Measurements from ENCODE around the gene VGLL4. TPM values are rescaled to one million over a fixed set of nuclear protein-coding genes. Genes with fewer than 3 reads are reported as not detected.

The VGLL4 gene
- total RNA-seq, 4 donors from 2014 or later = 79.3 to 144 (median 143) TPM

DNA sequence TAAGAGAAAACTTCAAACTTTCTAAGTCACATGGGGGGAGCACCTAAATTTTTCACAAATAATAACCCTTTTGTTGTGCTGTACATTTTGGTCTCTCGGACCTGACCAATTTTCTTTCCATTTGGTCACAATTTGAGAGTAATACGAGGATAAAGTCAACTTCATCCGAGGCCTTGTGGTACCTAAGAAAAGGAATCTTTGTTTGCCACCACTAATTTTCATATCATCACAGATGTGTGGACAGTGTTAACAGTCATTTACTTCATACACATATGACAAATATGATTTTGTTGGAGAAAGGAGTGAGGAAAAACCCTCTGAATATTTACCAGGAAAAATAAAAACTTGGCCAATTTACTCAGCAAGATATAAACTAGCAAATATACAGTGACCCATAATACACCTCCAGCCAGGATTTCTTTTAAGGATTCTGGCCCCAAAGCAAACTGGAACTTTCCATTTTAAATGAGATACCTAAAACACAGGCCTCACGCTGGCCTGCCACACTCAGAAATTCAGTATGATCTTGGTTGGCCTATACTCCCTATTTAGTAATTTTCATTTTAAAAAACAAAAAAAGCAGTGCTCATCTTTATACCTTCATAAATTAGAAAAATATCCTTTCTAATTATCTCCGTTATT lies 40.7 kb downstream of the VGLL4 start:
- intact Hi-C loops (cut with DNase I; ENCODE audit: low total_unique reads) = no loop called here
- TF ChIP-seq CTCF (IDR thresholded peaks at IDR 0.05) (no peak), POLR2A (IDR thresholded peaks at IDR 0.05) (no peak)
- H3K4me3 ChIP-seq = no peak overlapping the region
- peaks cover 26 to 32% of the 10 kb centered on the region in 2 donors for H3K4me1 ChIP-seq
- no peaks in the 10 kb centered on the region for H3K36me3 ChIP-seq
- no peak for DNase-seq
- H3K27me3 ChIP-seq = no peaks in the 10 kb centered on the region
- H3K9me3 ChIP-seq = no peaks in the 10 kb centered on the region
- H3K27ac ChIP-seq = peak overlapping the region; percentile 86 to 94

DNA sequence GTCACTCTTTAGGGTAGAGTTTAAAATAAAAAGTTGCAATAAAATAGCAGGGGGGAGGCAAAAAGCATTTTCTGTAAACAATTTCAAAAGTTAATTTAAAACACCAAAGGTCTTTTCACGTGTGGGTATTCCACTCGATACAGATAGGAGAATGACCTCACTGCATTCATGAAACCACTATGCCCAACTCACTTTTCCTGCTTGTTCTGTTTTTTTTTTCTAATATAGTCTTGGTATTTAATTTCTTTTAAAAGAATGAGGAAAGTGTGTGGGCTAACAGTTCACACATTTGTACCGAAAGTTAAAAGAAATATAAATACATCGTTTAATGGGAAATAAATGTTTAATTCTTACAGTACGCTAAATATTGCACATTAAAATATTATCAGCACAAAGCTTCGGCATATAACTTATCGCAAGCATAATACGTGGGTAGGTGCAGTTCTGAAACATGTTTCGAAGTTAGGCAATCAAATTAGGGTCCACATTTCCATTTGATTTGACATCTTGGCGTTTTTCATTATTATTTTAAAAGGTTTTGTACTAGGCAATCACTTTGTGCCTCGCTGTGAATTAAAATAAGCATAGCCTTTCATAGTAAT lies 41.4 kb downstream of the VGLL4 start:
- no peak for TF ChIP-seq CTCF (IDR thresholded peaks at IDR 0.05)
- TF ChIP-seq POLR2A (IDR thresholded peaks at IDR 0.05) = no peak
- H3K27me3 ChIP-seq = no peaks in the 10 kb centered on the region
- H3K4me1 ChIP-seq = peaks cover 26% of the 10 kb centered on the region in 2 donors
- H3K9me3 ChIP-seq = no peaks in the 10 kb centered on the region
- H3K4me3 ChIP-seq = no peak overlapping the region
- intact Hi-C loops (cut with DNase I; ENCODE audit: low total_unique reads) = no loop called here
- H3K36me3 ChIP-seq = no peaks in the 10 kb centered on the region
- peak overlapping the region; percentile 86 to 94 for H3K27ac ChIP-seq
- no peak for DNase-seq

- Histone ChIP-seq H3K36me3 (no peaks in the 10 kb centered on the region), H3K4me1 (peaks cover 26% of the 10 kb centered on the region in 2 donors), H3K4me3 (no peak overlapping the region), H3K27me3 (no peaks in the 10 kb centered on the region), H3K27ac (peak overlapping the region; percentile 86 to 94), H3K9me3 (no peaks in the 10 kb centered on the region)
- intact Hi-C loops (cut with DNase I; ENCODE audit: low total_unique reads) = no loop called here
- DNase-seq = peak; percentile 63 to 68
- TF ChIP-seq CTCF (IDR thresholded peaks at IDR 0.05) = no peak
- no peak for TF ChIP-seq POLR2A (IDR thresholded peaks at IDR 0.05)
These were observed 42.1 kb downstream of the VGLL4 start for GRCh38 chr3:11601446-11602238.

- Histone ChIP-seq H3K27me3 (no peaks in the 10 kb centered on the region), H3K36me3 (no peaks in the 10 kb centered on the region), H3K9me3 (no peaks in the 10 kb centered on the region), H3K4me3 (no peak overlapping the region), H3K4me1 (peaks cover 21 to 29% of the 10 kb centered on the region in 2 donors), H3K27ac (peak overlapping the region; percentile 86 to 94)
- intact Hi-C loops (cut with DNase I; ENCODE audit: low total_unique reads) = no loop called here
- peak; percentile 80 to 84 for DNase-seq
- TF ChIP-seq POLR2A (IDR thresholded peaks at IDR 0.05) = no peak
- no peak for TF ChIP-seq CTCF (IDR thresholded peaks at IDR 0.05)
These were observed 43.0 kb downstream of the VGLL4 start for GRCh38 chr3:11600501-11601282.
